GM18520 (cell line): Measurements from ENCODE around the gene TMIGD1.

ENCODE experiments used
- ATAC-seq: cut with Tn5 transposase; IDR thresholded peaks from one replicate; pipeline ENCODE4 v1.9.1; 2021; ENCODE audit not compliant: unreplicated experiment

The TMIGD1 gene

GRCh38 chr17:30332057-30332542 lies 1.8 kb downstream of the TMIGD1 start:
- peak; percentile 56 for ATAC-seq

DNA sequence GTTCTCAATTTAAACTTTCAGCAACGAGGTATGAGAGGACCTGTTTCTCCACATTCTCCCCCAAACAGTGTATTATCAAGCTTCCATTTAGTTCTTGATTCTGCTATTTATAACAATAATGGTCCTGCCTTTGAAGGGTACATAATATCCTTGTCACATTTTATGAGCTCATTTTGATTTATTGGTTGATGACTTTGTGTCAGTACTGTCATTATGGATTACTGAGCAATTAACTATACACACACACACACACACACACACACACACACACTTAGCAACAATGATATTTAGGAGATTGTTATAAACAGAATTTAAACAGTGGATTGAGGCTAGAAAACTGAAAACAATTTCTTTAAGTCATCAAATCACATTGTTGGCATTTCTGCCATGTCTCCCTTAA lies 7.0 kb downstream of the TMIGD1 start:
- ATAC-seq: no peak

DNA sequence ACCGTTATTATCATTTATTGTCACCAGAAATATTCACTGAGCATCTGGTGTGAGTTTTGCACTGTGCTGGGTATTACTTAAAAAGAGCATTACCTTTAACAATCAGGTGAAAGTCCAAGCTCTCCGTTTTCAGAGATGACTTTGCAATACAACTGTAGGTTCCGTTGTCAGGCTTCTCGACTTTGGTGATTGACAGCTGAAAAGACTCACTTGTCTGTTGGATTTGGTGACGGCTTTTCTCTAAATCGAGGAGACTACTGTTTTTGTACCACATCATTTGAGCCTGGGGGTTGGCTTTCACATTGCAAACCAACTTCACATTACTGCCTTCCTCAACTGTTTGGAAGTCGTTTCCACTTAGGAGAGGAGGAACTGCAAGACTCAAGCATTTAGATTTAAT lies 9.1 kb downstream of the TMIGD1 start:
- no peak for ATAC-seq

DNA sequence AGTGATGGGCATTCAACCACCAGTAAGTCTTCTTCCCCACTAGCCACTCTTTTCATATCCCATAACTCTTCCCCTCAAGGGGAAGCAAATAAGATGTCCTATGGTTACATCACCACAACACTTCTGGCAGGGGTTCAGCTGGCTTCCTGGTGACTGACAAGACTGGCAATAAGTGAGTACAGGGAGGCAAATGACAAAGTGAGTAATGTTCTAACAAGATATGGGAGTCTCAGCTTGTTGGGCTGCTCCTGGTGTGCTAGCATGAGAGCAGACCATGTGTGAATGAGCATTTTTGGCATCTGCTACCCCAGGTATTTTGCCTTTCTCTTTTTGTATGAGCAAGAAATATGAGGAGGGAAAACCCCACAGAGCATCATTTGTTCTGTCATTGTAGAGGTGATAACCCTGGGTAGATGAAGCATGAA lies 9.9 kb downstream of the TMIGD1 start:
- ATAC-seq: peak; percentile 38

GRCh38 chr17:30323262-30323894 lies 10.5 kb downstream of the TMIGD1 start:
- ATAC-seq: no peak

GRCh38 chr17:30321314-30321713 lies 12.5 kb downstream of the TMIGD1 start:
- ATAC-seq: no peak

GRCh38 chr17:30318155-30318554 lies 15.7 kb downstream of the TMIGD1 start:
- ATAC-seq: no peak

- no peak for ATAC-seq
Measured at GRCh38 chr17:30316736-30317135, 17.1 kb downstream of the TMIGD1 start.

- no peak for ATAC-seq
Measured at GRCh38 chr17:30315106-30315505, 18.8 kb downstream of the TMIGD1 start.

DNA sequence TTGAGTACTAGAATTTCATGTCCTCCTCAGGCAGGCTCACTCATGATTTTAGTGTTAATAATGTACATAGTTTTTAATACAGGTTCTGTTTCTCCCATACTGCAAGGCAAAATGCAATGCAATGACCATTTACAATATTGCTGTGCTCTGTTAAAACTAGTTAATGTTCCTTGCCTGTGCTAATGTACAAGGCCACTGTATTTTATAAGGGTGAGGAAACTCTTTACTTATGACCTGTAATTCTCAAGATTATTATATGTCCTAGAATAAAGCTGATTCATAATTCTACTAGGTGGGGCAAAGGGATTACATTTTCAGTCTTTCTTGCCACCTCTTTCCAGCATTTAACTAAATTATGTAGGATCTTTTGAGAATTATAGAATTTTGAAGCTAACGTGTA lies 19.4 kb downstream of the TMIGD1 start:
- ATAC-seq: no peak

- no peak for ATAC-seq
Measured at GRCh38 chr17:30312226-30312625, 21.6 kb downstream of the TMIGD1 start.

- no peak for ATAC-seq
Measured at GRCh38 chr17:30310562-30310961, 23.3 kb downstream of the TMIGD1 start.

DNA sequence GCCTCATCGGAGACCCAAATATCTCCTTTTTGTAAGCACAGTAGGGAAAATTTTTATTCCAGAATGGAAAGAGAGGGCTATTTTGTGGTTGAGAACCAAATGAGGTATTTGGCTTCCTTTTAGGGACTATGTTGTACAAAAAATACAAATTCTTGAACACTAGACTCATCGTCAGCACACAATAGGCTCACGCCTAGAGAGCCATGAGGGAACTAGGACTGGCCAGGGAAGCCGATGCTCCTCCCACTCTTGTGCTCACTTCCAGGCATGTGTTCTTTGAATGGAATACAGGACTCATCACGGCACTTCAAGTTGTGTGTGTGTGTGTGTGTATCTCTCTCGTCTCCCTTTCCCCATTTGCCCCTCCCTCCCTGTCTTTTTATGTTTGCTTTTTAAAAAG lies 24.3 kb downstream of the TMIGD1 start:
- no peak for ATAC-seq

DNA sequence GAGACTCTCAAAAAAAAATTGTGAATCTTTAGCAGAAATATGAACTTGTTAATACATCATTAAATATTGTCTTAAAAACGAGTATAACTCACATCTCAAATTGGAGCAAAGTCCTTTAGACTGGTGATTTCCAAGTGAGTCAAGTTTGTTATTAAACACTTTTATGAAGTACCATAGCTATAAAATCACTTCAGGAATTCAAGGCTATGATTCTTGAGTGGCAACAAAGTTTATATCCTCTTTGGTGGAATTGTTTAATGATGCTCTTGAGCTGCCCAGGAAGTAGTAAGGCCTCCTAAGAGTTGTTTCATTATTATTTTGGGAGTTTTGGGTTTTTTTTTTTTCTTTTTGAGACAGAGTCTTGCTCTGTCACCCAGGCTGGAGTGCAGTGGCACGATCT lies 25.5 kb downstream of the TMIGD1 start:
- ATAC-seq: no peak

- ATAC-seq: no peak
Measured at GRCh38 chr17:30304778-30305177, 29.1 kb downstream of the TMIGD1 start.

- no peak for ATAC-seq
Measured at GRCh38 chr17:30302241-30302640, 31.6 kb downstream of the TMIGD1 start.

- ATAC-seq: no peak
Measured at GRCh38 chr17:30300818-30301217, 33.0 kb downstream of the TMIGD1 start.

DNA sequence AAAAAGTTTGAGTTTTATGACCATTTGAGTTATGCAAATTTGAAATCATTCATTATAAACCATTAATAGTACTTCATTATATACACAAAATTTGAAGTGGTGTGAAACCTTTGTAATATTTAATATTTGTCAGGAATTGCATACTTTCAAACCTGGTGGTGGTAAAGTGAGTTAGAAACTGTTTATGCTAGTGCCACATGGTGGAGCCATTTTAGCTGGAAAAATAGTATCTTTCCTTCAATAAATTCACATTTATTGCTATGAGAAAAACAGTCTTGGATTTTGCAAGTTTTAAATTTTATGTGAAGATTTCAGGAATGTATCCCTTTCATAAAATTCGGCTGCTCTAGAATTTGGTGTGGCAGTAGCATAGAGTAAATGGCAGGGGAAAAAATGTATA lies 34.9 kb downstream of the TMIGD1 start:
- ATAC-seq: no peak

- no peak for ATAC-seq
Measured at GRCh38 chr17:30297715-30298114, 36.1 kb downstream of the TMIGD1 start.

DNA sequence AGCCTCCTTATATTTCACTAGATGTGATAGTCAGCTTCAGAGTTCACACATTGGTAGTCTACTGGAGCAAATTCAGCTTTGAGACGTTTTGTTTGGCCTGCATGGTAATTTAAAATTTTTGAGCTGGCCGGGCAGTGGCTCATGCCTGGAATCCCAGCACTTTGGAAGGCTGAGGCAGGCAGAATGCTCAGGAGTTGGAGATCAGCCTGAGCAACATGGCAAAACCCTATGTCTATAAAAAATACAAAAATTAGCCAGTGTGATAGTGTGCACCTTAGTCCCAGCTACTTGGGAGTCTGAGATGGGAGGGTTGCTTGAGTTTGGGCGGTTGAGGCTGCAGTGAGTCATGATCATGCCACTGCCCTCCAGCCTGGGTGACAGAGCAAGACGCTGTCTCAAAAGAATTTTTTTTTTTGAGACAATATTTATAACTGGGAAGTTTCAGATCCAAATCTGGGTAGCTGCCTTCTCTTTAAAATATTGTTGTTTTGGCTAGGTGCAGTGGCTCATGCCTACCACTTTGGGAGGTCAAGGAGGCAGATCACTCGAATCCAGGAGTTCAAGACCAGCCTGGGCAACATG lies 37.3 kb downstream of the TMIGD1 start:
- ATAC-seq: no peak

GRCh38 chr17:30292286-30292858 lies 41.5 kb downstream of the TMIGD1 start:
- ATAC-seq: no peak

GRCh38 chr17:30291543-30292285 lies 42.1 kb downstream of the TMIGD1 start, which contains the start of gene BLMH:
BLMH (minus strand) TSS chr17:30291944; CDS start chr17:30291819, 125 bp downstream.
- peak; percentile 67 for ATAC-seq
